Endodermal cell (in vitro differentiated cells): ENCODE results near the gene LRSAM1. TPM values are rescaled to one million over a fixed set of nuclear protein-coding genes. Genes with fewer than 3 reads are reported as not detected.

Experiments
- DNase-seq: peaks from one replicate; pipeline ENCODE4 v3.0.0-alpha.2; 2017
- H3K27ac ChIP-seq: 2 replicates; pipeline ENCODE4 v1.5.1; 2013; ENCODE audit warnings: mild to moderate bottlenecking, low read depth, low read length, moderate library complexity
- H3K27me3 ChIP-seq: 2 replicates; pipeline ENCODE4 v1.6.1; 2013; ENCODE audit warnings: mild to moderate bottlenecking, low read length, moderate library complexity; ENCODE audit not compliant: insufficient read depth, control insufficient read depth, poor library complexity, severe bottlenecking
- H3K36me3 ChIP-seq: 2 replicates; pipeline ENCODE4 v1.7.0; 2013; ENCODE audit warnings: mild to moderate bottlenecking, low read length, moderate library complexity; ENCODE audit not compliant: control insufficient read depth, insufficient read depth
- H3K4me1 ChIP-seq: one replicate; pipeline ENCODE4 v1.7.0; 2013; ENCODE audit warnings: low read length; ENCODE audit not compliant: control insufficient read depth, insufficient read depth
- H3K4me3 ChIP-seq: 2 replicates; pipeline ENCODE4 v1.5.1; 2013; ENCODE audit warnings: mild to moderate bottlenecking, low read length, moderate library complexity
- H3K9ac ChIP-seq: 2 replicates; pipeline ENCODE4 v1.6.1; 2013; ENCODE audit warnings: mild to moderate bottlenecking, low read length, moderate library complexity; ENCODE audit not compliant: poor library complexity, severe bottlenecking; ENCODE audit errors: extremely low read depth
- H3K9me3 ChIP-seq: 2 replicates; pipeline ENCODE4 v1.6.1; 2013; ENCODE audit warnings: mild to moderate bottlenecking, low read length, moderate library complexity; ENCODE audit not compliant: control insufficient read depth
- H3K27ac Mint-ChIP-seq: 2 replicates; pipeline ENCODE4 v1.8.0; 2020; ENCODE audit warnings: mixed read lengths
- H3K27me3 Mint-ChIP-seq: 2 replicates; pipeline ENCODE4 v1.8.0; 2021; ENCODE audit warnings: mild to moderate bottlenecking, mixed read lengths; ENCODE audit not compliant: insufficient read depth
- H3K36me3 Mint-ChIP-seq: 2 replicates; pipeline ENCODE4 v1.8.0; 2020; ENCODE audit warnings: low read depth, mixed read lengths
- H3K4me1 Mint-ChIP-seq: 2 replicates; pipeline ENCODE4 v1.8.0; 2020; ENCODE audit warnings: mixed read lengths
- H3K4me3 Mint-ChIP-seq: 2 replicates; pipeline ENCODE4 v1.8.0; 2020; ENCODE audit warnings: mild to moderate bottlenecking, moderate library complexity, mixed read lengths
- H3K9me3 Mint-ChIP-seq: 2 replicates; pipeline ENCODE4 v1.8.0; 2020; ENCODE audit warnings: mild to moderate bottlenecking, mixed read lengths
- CTCF ChIP-seq: fragments of 200-600 bp; sonication (generic); conservative IDR thresholded peaks from 2 replicates; pipeline ENCODE4 v1.5.0; 2021; ENCODE audit warnings: antibody characterized with exemption, mild to moderate bottlenecking
- WGBS, 2 experiments: methylation state at CpG; one replicate each; pipeline versions ENCODE4 v1.1.5 to v1.1.7; 2013; ENCODE audit warnings: missing lambda C conversion rate in 2 of 2, mixed read lengths in 1 of 2; ENCODE audit not compliant: insufficient coverage in 1 of 2, insufficient read length in 1 of 2; 5-methylcytosine and 5-hydroxymethylcytosine counted together
- total RNA-seq, 2 donors: library from RNA; stranded (reverse); fragmentation: NEBNext Ultra II Directional in 1 of 2; extraction: Animal tissue kit (Norgen Biotek cat#: 25700) in 1 of 2; gene quantifications; 2 replicates in 1 of 2; 3 replicates in 1 of 2; pipeline ENCODE4 v1.2.1, GENCODE V29; 2021

Gene LRSAM1
- total RNA-seq, 2 donors from 2014 or later: 18.4 to 19.8 TPM

- 86 to 93% methylated on average over 16 to 22 of the region's 22 CpGs for WGBS, 2 experiments
- Histone ChIP-seq H3K9me3 (no peaks in the 10 kb centered on the region), H3K4me3 (no peak overlapping the region), H3K27me3 (no peaks in the 10 kb centered on the region), H3K36me3 (peaks cover 50% of the 10 kb centered on the region), H3K27ac (no peak overlapping the region), H3K4me1 (no peaks in the 10 kb centered on the region), H3K9ac (no peak overlapping the region)
- no peak for DNase-seq
- Mint-ChIP-seq H3K9me3 (no peaks in the 10 kb centered on the region), H3K27me3 (no peaks in the 10 kb centered on the region), H3K4me3 (no peak overlapping the region), H3K27ac (no peak overlapping the region), H3K4me1 (peaks cover 3% of the 10 kb centered on the region), H3K36me3 (peaks cover 35% of the 10 kb centered on the region)
- TF ChIP-seq CTCF: no peak
Observed at GRCh38 chr9:127493592-127494303, 42.4 kb downstream of the LRSAM1 start.

- Mint-ChIP-seq H3K36me3 (peaks cover 33% of the 10 kb centered on the region), H3K4me3 (no peak overlapping the region), H3K27ac (no peak overlapping the region), H3K4me1 (peaks cover 3% of the 10 kb centered on the region), H3K9me3 (no peaks in the 10 kb centered on the region), H3K27me3 (no peaks in the 10 kb centered on the region)
- Histone ChIP-seq H3K27ac (no peak overlapping the region), H3K9me3 (no peaks in the 10 kb centered on the region), H3K27me3 (no peaks in the 10 kb centered on the region), H3K36me3 (peaks cover 45% of the 10 kb centered on the region), H3K9ac (no peak overlapping the region), H3K4me3 (no peak overlapping the region), H3K4me1 (no peaks in the 10 kb centered on the region)
- whole genome bisulfite sequencing, 2 experiments: 94% methylated on average over 7 to 9 of the region's 9 CpGs
- no peak for TF ChIP-seq CTCF
- no peak for DNase-seq
Observed at GRCh38 chr9:127494304-127494702, 43.0 kb downstream of the LRSAM1 start.

DNA sequence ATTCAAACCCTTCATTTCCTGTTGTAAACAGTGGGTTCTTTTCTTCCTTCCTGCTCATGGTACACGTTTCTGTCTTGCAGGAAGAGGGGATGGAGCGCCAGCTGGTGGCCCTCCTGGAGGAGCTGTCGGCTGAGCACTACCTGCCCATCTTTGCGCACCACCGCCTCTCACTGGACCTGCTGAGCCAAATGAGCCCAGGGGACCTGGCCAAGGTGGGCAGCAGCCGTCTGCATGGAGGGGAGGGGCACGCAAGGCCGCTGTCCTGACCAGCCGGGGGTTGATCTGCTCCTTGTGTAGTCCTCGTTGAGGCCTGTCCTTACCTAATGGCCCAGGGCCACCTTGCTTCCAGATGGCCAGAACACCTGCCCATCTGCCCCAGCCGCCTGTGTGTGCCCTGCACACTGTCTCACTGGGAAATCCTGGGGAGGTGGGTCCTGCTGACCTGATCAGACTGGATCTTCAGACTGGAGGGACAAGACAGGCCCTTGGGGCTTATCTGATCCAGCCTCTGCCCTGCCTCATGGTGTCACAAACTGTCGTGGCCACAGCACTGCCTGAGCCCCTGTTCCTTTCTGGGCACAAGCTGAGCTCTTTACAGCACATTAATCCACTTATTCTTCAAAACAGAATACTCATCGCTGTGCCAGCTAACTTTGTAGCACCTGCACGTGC lies 44.7 kb downstream of the LRSAM1 start:
- no peak for DNase-seq
- H3K4me1 Mint-ChIP-seq: no peaks in the 10 kb centered on the region
- Histone ChIP-seq H3K9ac (no peak overlapping the region), H3K4me3 (no peak overlapping the region), H3K9me3 (no peaks in the 10 kb centered on the region), H3K4me1 (no peaks in the 10 kb centered on the region), H3K27me3 (no peaks in the 10 kb centered on the region), H3K27ac (no peak overlapping the region), H3K36me3 (peaks cover 31% of the 10 kb centered on the region)
- H3K27ac Mint-ChIP-seq: no peak overlapping the region
- peaks cover 31% of the 10 kb centered on the region for H3K36me3 Mint-ChIP-seq
- no peaks in the 10 kb centered on the region for H3K27me3 Mint-ChIP-seq
- no peak for TF ChIP-seq CTCF
- H3K4me3 Mint-ChIP-seq: no peak overlapping the region
- WGBS, 2 experiments: 90% methylated on average over 10 to 14 of the region's 14 CpGs
- H3K9me3 Mint-ChIP-seq: no peaks in the 10 kb centered on the region
